Upper lobe of left lung (tissue), 6 donors: ENCODE data around the gene NPY4R. TPM values are rescaled to one million over a fixed set of nuclear protein-coding genes. Genes with fewer than 3 reads are reported as not detected.
"Not testable (repeated sequence)": the region's sequence is repeated elsewhere in the genome, so short reads cannot be mapped to it uniquely, and the experiment has no call there.

Experiments used
- ATAC-seq, 2 donors: fragments of 200-7000 bp; cut with Tn5 transposase; one replicate each; pipeline ENCODE4 v1.9.1; 2022; ENCODE audit warnings: mild to moderate bottlenecking in 2 of 2, moderate library complexity in 2 of 2; ENCODE audit not compliant: low FRiP score in 2 of 2
- DNase-seq, 2 donors: peaks; one replicate each; pipeline ENCODE4 v3.0.0-alpha.2; 2019 to 2020
- H3K27ac ChIP-seq, 4 donors: fragments of 200-600 bp; sonication (generic); one replicate each; pipeline ENCODE4 v1.5.1; 2016 to 2019
- H3K27me3 ChIP-seq, 4 donors: fragments of 200-600 bp; sonication (generic); one replicate each; pipeline ENCODE4 v1.5.1; 2017 to 2019
- H3K36me3 ChIP-seq, 4 donors: fragments of 200-600 bp; sonication (generic); one replicate each; pipeline ENCODE4 v1.5.1; 2016 to 2019
- H3K4me1 ChIP-seq, 4 donors: fragments of 200-600 bp; sonication (generic); one replicate each; pipeline ENCODE4 v1.5.1; 2018 to 2019
- H3K4me3 ChIP-seq, 4 donors: fragments of 200-600 bp; sonication (generic); one replicate each; pipeline ENCODE4 v1.5.1; 2017 to 2019; ENCODE audit warnings: mild to moderate bottlenecking in 2 of 4, moderate library complexity in 1 of 4
- H3K9me3 ChIP-seq, 4 donors: fragments of 200-600 bp; sonication (generic); one replicate each; pipeline ENCODE4 v1.5.1; 2018 to 2019
- CTCF ChIP-seq, 6 experiments: fragments of 450-650 bp in 4 of 6; fragments of 200-600 bp in 2 of 6; sonication (generic) in 2 of 6; IDR thresholded peaks; one replicate each; pipeline ENCODE4 v1.5.1; 2016 to 2019; ENCODE audit warnings: antibody characterized with exemption in 6 of 6
- EP300 ChIP-seq, 4 donors: sonication (generic); formaldehyde crosslinking; IDR thresholded peaks; one replicate each; pipeline ENCODE4 v1.5.1; 2017; ENCODE audit warnings: antibody characterized with exemption in 4 of 4, control low read depth in 2 of 4
- POLR2A ChIP-seq, 4 donors: fragments of 450-650 bp; IDR thresholded peaks; one replicate each; pipeline ENCODE4 v1.5.1; 2016 to 2017; ENCODE audit warnings: antibody characterized with exemption in 4 of 4, mild to moderate bottlenecking in 2 of 4
- POLR2AphosphoS5 ChIP-seq, 2 donors: sonication (generic); formaldehyde crosslinking; IDR thresholded peaks; one replicate each; pipeline ENCODE4 v1.5.1; 2017; ENCODE audit warnings: antibody characterized with exemption in 2 of 2
- WGBS, 2 donors: methylation state at CpG; one replicate each; pipeline ENCODE4 v1.1.5; 2017 to 2018; 5-methylcytosine and 5-hydroxymethylcytosine counted together
- total RNA-seq, 6 donors: library from RNA; depleted of rRNA in 4 of 6; stranded (reverse); fragments of >200 nt in 4 of 6; gene quantifications; one replicate each; pipeline versions ENCODE4 v1.1.0 to v1.2.1, GENCODE V29; 2016 to 2021
- donor health status: DM: no; HTN: no; CAD: no; lungs with moderate emphysema.
- donor health status: DM: no; HTN: yes; CAD: no; lungs with severe emphysema.

NPY4R gene
- 1 to 10 TPM in 1 of 6 donors, under 1 TPM in 1, not detected in 4; 0.69 to 3.3 TPM for total RNA-seq

- H3K36me3 ChIP-seq, H3K27ac ChIP-seq, H3K4me3 ChIP-seq, H3K4me1 ChIP-seq, H3K9me3 ChIP-seq, H3K27me3 ChIP-seq: not testable (repeated sequence)
- 0% methylated on average over 2 of the region's 36 CpGs; no CpG with 5 or more reads in 1 of the 2 donors for WGBS, 2 donors
- ATAC-seq, result peak in 1 of 2 donors; percentile 14
- DNase-seq, result peak in 1 of 2 donors; percentile 78
Observed at GRCh38 chr10:46465765-46466164, at the start of gene NPY4R. Gene NPY4R, minus strand, starts transcription at chr10:46465958. Its CDS starts 3,323 bp downstream, at chr10:46462635.

- no peak for DNase-seq
- H3K4me3 ChIP-seq, result no peak overlapping the region
- TF ChIP-seq EP300 (IDR thresholded peaks at IDR 0.05) (no peak), POLR2A (IDR thresholded peaks at IDR 0.05) (no peak), POLR2AphosphoS5 (IDR thresholded peaks at IDR 0.05) (no peak), CTCF (IDR thresholded peaks at IDR 0.05) (no peak)
- H3K36me3 ChIP-seq, result no peaks in the 10 kb centered on the region
- H3K27me3 ChIP-seq, result no peaks in the 10 kb centered on the region
- no peak for ATAC-seq
- H3K27ac ChIP-seq, result no peak overlapping the region
- no peaks in the 10 kb centered on the region for H3K4me1 ChIP-seq
- no peaks in the 10 kb centered on the region for H3K9me3 ChIP-seq
Observed at GRCh38 chr10:46515366-46515765, 49.6 kb upstream of the NPY4R start.

GRCh38 chr10:46514899-46515298, 49.1 kb upstream of the NPY4R start:
- no peak overlapping the region for H3K4me3 ChIP-seq
- no peaks in the 10 kb centered on the region for H3K36me3 ChIP-seq
- H3K27ac ChIP-seq, result no peak overlapping the region
- 62 to 74% methylated on average over 3 of the region's 3 CpGs for WGBS, 2 donors
- no peaks in the 10 kb centered on the region for H3K9me3 ChIP-seq
- no peaks in the 10 kb centered on the region for H3K4me1 ChIP-seq
- ATAC-seq (peak in 1 of 2 donors; percentile 2), DNase-seq (peak in 1 of 2 donors; percentile 15)
- no peaks in the 10 kb centered on the region for H3K27me3 ChIP-seq
- TF ChIP-seq CTCF (IDR thresholded peaks at IDR 0.05), result no peak
- TF ChIP-seq POLR2AphosphoS5 (IDR thresholded peaks at IDR 0.05), result no peak
- TF ChIP-seq EP300 (IDR thresholded peaks at IDR 0.05), result no peak
- TF ChIP-seq POLR2A (IDR thresholded peaks at IDR 0.05), result no peak

GRCh38 chr10:46514431-46514861, 48.7 kb upstream of the NPY4R start:
- Histone ChIP-seq H3K36me3 (no peaks in the 10 kb centered on the region), H3K4me3 (no peak overlapping the region), H3K27me3 (no peaks in the 10 kb centered on the region), H3K4me1 (no peaks in the 10 kb centered on the region), H3K9me3 (no peaks in the 10 kb centered on the region), H3K27ac (no peak overlapping the region)
- ATAC-seq (peak in 1 of 2 donors; percentile 1), DNase-seq (peak in 1 of 2 donors; percentile 19)
- no peak for TF ChIP-seq EP300 (IDR thresholded peaks at IDR 0.05)
- WGBS, 2 donors, result 75 to 79% methylated on average over 6 of the region's 6 CpGs

GRCh38 chr10:46513333-46513732, 47.6 kb upstream of the NPY4R start:
- ATAC-seq, H3K27me3 ChIP-seq, H3K4me3 ChIP-seq, H3K27ac ChIP-seq, DNase-seq, H3K4me1 ChIP-seq, H3K36me3 ChIP-seq, H3K9me3 ChIP-seq: not testable (repeated sequence)
- no CpG with 5 or more reads among the region's 8 CpGs for WGBS, 2 donors

GRCh38 chr10:46512725-46513124, 47.0 kb upstream of the NPY4R start:
- not testable (repeated sequence) for H3K9me3 ChIP-seq, ATAC-seq, H3K27ac ChIP-seq, H3K27me3 ChIP-seq, H3K36me3 ChIP-seq, DNase-seq, H3K4me1 ChIP-seq, H3K4me3 ChIP-seq
- WGBS, 2 donors, result 100% methylated on average over 1 to 3 of the region's 7 CpGs

- not testable (repeated sequence) for H3K27me3 ChIP-seq, H3K36me3 ChIP-seq, ATAC-seq, DNase-seq, H3K9me3 ChIP-seq, H3K27ac ChIP-seq, H3K4me3 ChIP-seq, H3K4me1 ChIP-seq
- WGBS, 2 donors, result no CpG with 5 or more reads among the region's 5 CpGs
Observed at GRCh38 chr10:46512002-46512401, 46.2 kb upstream of the NPY4R start.

- not testable (repeated sequence) for ATAC-seq, H3K27me3 ChIP-seq, H3K9me3 ChIP-seq, DNase-seq, H3K36me3 ChIP-seq, H3K27ac ChIP-seq, H3K4me1 ChIP-seq, H3K4me3 ChIP-seq
- no CpG with 5 or more reads among the region's 3 CpGs for WGBS, 2 donors
Observed at GRCh38 chr10:46499990-46500389, 34.2 kb upstream of the NPY4R start.

- WGBS, 2 donors, result no CpG with 5 or more reads among the region's 5 CpGs
- not testable (repeated sequence) for ATAC-seq
Observed at GRCh38 chr10:46498985-46499703, 33.4 kb upstream of the NPY4R start.

GRCh38 chr10:46497878-46498277, 32.1 kb upstream of the NPY4R start:
- H3K9me3 ChIP-seq, H3K27ac ChIP-seq, H3K36me3 ChIP-seq, H3K4me3 ChIP-seq, H3K27me3 ChIP-seq, ATAC-seq, H3K4me1 ChIP-seq, DNase-seq: not testable (repeated sequence)
- no CpG with 5 or more reads among the region's 2 CpGs for WGBS, 2 donors

More at GRCh38 chr10:46498985-46499703, 33.4 kb upstream of the NPY4R start:
- H3K4me3 ChIP-seq, H3K27me3 ChIP-seq, DNase-seq, H3K36me3 ChIP-seq, H3K9me3 ChIP-seq, H3K27ac ChIP-seq, H3K4me1 ChIP-seq: not testable (repeated sequence)

- H3K4me1 ChIP-seq, H3K27me3 ChIP-seq, H3K36me3 ChIP-seq, H3K27ac ChIP-seq, ATAC-seq, DNase-seq, H3K4me3 ChIP-seq, H3K9me3 ChIP-seq: not testable (repeated sequence)
- no CpG with 5 or more reads among the region's 4 CpGs for WGBS, 2 donors
Observed at GRCh38 chr10:46497401-46497800, 31.6 kb upstream of the NPY4R start.
